ENCODE measurements around the gene VEGFB.

DNA sequence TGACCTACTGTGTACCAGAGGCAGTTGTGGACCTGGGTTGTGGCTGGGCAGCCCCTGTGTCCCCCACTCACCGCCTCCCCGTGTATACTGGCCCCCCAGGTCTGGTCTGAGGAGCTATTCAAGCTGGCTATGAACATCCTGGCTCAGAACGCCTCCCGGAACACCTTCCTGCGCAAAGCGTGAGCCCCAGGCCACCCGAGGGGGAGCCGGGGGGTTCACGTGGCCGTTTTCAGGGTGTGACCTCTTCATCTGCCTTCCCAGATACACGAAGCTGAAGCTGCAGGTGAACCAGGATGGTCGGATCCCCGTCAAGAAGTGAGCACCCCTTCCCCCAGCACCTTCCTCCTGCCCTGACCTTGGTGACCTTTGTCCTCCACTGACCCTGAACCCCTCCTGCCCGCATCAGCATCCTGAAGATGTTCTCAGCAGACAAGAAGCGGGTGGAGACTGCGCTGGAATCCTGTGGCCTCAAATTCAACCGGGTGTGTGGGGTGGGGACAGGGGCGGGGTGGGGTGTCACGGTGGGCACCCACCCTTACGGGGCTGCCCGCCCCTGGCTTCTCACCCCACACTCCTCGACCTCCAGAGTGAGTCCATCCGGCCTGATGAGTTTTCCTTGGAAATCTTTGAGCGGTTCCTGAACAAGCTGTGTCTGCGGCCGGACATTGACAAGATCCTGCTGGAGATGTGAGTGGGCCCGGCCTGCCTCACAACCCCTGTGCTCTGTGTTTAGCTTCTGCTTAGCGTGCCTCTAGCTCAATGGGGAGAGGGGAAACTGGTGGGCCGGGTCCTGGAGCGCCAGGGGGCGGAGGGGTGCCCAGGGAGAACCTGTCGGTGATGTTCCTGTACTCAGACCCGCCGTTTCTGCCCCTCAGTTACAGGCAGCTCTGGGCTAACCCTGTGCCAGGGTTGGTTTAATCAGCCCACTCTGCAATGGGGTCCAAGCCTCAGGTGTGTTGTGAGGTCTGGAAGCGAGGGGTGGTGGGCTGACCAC, 21.0 kb downstream of the VEGFB start:
- TF ChIP-seq, protein P1, sequence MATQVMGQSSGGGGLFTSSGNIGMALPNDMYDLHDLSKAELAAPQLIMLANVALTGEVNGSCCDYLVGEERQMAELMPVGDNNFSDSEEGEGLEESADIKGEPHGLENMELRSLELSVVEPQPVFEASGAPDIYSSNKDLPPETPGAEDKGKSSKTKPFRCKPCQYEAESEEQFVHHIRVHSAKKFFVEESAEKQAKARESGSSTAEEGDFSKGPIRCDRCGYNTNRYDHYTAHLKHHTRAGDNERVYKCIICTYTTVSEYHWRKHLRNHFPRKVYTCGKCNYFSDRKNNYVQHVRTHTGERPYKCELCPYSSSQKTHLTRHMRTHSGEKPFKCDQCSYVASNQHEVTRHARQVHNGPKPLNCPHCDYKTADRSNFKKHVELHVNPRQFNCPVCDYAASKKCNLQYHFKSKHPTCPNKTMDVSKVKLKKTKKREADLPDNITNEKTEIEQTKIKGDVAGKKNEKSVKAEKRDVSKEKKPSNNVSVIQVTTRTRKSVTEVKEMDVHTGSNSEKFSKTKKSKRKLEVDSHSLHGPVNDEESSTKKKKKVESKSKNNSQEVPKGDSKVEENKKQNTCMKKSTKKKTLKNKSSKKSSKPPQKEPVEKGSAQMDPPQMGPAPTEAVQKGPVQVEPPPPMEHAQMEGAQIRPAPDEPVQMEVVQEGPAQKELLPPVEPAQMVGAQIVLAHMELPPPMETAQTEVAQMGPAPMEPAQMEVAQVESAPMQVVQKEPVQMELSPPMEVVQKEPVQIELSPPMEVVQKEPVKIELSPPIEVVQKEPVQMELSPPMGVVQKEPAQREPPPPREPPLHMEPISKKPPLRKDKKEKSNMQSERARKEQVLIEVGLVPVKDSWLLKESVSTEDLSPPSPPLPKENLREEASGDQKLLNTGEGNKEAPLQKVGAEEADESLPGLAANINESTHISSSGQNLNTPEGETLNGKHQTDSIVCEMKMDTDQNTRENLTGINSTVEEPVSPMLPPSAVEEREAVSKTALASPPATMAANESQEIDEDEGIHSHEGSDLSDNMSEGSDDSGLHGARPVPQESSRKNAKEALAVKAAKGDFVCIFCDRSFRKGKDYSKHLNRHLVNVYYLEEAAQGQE (IDR thresholded peaks at IDR 0.05; ENCODE audit: low read depth), result no peak
- TF ChIP-seq, protein P2, sequence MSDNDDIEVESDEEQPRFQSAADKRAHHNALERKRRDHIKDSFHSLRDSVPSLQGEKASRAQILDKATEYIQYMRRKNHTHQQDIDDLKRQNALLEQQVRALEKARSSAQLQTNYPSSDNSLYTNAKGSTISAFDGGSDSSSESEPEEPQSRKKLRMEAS (IDR thresholded peaks at IDR 0.05), result no peak
- TF ChIP-seq, protein P3, sequence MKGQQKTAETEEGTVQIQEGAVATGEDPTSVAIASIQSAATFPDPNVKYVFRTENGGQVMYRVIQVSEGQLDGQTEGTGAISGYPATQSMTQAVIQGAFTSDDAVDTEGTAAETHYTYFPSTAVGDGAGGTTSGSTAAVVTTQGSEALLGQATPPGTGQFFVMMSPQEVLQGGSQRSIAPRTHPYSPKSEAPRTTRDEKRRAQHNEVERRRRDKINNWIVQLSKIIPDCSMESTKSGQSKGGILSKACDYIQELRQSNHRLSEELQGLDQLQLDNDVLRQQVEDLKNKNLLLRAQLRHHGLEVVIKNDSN (IDR thresholded peaks at IDR 0.05), result no peak
- TF ChIP-seq EGR1 (IDR thresholded peaks at IDR 0.05) (no peak), EP300 (IDR thresholded peaks at IDR 0.05; ENCODE audit: borderline replicate concordance) (no peak), CEBPB (IDR thresholded peaks at IDR 0.05) (no peak)
